Bronchus fibroblast of lung (primary cell): ENCODE data around the gene GJA9. TPM values are rescaled to one million over a fixed set of nuclear protein-coding genes. Genes with fewer than 3 reads are reported as not detected.

Experiments used
- total RNA-seq: library from RNA; depleted of rRNA; stranded (reverse); fragments of >200 nt; gene quantifications from 2 replicates; pipeline ENCODE4 v1.2.3, GENCODE V29; 2015

Gene GJA9
- total RNA-seq = not detected in 2 replicates

DNA sequence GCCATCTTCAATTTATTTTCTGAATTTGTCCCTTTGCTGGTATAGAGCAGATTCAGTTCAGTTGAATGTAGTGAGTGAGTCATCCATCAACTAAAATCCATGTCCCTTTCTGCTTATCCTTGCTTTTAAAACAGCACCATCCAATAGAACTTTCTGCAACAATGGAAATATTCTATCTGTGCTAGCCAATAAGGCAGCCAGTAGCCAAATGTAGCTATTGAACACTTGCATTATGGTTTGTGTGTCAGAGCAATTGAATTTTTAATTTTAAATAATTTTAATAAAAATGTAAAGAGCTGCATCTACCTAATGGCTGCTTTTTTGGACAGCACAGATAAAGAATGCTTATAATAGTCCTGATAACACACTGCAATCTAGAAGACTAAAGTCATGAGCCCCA lies at the start of gene GJA9:
GJA9 (minus strand) TSS at position 101 of the 400 bp plus-strand sequence. CDS start 5,489 bp downstream, outside the sequence.

DNA sequence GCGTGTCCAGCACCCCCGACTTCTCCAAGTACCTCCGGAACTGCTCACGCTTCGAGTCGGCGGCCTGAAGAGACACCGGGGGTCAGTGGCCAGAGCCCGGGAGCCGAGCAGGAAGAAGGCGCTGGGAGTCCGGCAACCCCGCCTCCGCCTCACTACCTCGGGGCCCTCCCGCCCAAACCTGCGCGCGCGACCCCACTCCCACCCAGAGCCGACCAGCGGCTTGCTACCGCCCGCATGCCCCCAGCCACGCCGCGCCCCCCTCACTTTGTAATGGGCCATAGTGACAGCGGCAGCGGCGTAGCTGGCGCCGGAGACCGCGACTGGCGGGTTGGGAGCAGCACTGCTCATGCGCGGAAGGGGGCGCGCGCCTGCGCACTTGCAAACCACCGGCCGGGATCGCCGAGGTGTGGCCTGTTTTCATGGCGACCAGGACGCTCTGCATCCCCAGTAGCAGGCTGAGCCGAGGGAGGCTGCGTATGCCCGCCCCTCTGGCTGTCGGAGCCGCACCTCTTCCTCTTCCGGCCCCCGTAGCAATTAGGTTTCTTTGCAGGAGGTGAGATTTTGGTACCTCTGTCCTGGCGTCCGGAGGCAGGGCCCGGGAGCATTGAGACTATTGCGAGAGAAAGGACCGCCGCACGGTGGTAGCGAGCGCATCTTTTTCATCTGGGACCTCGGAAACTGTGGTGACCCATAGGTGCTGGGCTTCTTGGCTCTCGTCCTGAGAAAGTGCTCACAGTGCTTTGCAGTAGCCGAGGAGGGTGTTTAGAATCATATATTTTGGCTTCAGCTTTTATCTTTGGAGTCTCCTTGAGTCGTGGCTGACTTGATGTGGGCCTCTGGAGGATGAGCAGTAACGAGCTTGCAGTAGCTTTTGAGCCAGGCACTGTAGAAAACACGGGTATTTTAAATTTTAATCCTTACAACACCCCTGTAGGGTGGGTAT lies 8.1 kb downstream of the GJA9 start, which contains the start of gene MYCBP:
MYCBP (minus strand) TSS at position 322 of the 943 bp plus-strand sequence; CDS start at position 279, 43 bp downstream.

DNA sequence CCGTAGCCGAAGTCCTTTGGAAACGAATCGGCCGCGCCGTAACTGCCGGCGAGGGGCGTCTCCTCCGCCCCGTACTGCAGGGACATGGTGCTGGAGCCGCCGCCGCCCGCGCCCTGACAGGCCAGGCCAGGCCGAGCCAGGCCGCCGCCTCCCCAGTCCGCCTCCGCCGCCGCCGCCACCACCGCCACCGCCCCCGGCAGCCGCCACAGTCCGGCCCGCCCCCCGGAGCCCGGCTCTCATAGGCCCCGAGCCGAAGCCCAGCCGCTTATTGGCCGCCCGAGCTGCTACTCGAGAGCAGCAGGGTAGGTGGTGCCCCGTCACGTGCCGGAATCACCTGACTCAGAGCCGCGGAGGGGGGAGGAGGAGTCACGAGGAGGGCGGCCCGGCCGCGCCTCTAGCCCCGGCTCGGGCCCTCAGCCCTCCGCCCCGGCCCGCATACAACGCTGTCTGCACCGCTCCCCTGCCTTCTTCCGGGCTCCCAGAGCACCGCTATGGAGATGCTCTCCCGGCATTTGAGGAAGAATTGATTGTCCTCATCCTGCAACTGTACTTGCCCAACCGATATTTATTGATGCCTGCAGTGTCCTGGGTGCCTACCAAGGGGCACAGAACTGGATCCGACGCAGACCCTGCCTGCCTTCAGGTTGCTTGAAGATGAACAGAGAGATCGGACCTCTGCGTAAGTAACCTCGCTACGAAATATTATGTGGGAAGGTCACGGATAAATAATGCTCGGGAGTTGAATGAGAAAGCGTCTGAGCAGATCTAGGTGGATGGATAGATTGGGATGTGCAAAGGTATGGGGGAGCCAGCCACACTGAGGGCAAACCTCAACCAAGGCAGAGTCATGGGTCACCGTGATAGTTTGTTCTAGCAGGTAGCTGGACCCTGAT lies 21.6 kb downstream of the GJA9 start, which contains the start of gene RRAGC:
RRAGC (minus strand) TSS at position 212 of the 893 bp plus-strand sequence; CDS start at position 86, 126 bp downstream.

Other genes starting within 250 kb of the GJA9 start
- gene RRAGC, start 21.8 kb downstream of the GJA9 start, total RNA-seq = 4.6 and 5.2 TPM in 2 replicates
- gene MYCBP, start 8.2 kb downstream of the GJA9 start, total RNA-seq = 11.9 and 31.6 TPM in 2 replicates
- not detected in 2 replicates for gene RHBDL2, start 60.2 kb upstream of the GJA9 start, total RNA-seq
- 28.2 and 30.8 TPM in 2 replicates for gene AKIRIN1, start 109.7 kb upstream of the GJA9 start, total RNA-seq
- gene NDUFS5, start 144.8 kb upstream of the GJA9 start, total RNA-seq = 489 and 631 TPM in 2 replicates